GM20000 (cell line): ENCODE data around the gene TRIM47.
"Not testable (repeated sequence)": the region's sequence is repeated elsewhere in the genome, so short reads cannot be mapped to it uniquely, and the experiment has no call there.

Experiments
- DNase-seq: peaks from one replicate; pipeline ENCODE4 v3.0.0; 2012; ENCODE audit warnings: low spot score
- TF ChIP-seq, protein P1 (sequence below): IDR thresholded peaks from 2 replicates; pipeline ENCODE4 v1.5.1; 2012; ENCODE audit warnings: mild to moderate bottlenecking, control low read depth; ENCODE audit errors: extremely low read depth, missing control alignments

The TRIM47 gene

DNA sequence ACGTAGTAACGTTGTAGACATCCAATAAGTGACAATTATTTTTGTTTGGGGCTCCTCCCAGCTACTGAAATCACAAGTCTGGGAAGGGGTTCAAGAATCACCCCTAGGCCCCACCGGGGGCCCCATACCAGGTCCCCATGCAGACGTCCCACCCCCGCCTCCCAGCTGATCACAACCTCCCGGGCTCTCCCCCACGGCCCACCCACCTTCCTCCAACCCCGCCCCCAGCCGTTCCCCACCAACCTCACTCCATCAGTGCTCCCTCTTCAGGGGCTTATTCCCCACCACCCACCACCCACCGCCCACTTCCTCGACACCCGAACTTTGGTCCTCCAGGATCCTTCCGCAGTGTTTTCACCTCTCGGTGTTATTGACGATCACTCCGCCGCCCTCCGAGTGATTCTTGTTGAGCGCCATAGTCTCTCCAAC lies 23.5 kb downstream of the TRIM47 start:
- DNase-seq, result peak; percentile 36
- TF ChIP-seq, protein P1, sequence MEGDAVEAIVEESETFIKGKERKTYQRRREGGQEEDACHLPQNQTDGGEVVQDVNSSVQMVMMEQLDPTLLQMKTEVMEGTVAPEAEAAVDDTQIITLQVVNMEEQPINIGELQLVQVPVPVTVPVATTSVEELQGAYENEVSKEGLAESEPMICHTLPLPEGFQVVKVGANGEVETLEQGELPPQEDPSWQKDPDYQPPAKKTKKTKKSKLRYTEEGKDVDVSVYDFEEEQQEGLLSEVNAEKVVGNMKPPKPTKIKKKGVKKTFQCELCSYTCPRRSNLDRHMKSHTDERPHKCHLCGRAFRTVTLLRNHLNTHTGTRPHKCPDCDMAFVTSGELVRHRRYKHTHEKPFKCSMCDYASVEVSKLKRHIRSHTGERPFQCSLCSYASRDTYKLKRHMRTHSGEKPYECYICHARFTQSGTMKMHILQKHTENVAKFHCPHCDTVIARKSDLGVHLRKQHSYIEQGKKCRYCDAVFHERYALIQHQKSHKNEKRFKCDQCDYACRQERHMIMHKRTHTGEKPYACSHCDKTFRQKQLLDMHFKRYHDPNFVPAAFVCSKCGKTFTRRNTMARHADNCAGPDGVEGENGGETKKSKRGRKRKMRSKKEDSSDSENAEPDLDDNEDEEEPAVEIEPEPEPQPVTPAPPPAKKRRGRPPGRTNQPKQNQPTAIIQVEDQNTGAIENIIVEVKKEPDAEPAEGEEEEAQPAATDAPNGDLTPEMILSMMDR, result no peak

DNA sequence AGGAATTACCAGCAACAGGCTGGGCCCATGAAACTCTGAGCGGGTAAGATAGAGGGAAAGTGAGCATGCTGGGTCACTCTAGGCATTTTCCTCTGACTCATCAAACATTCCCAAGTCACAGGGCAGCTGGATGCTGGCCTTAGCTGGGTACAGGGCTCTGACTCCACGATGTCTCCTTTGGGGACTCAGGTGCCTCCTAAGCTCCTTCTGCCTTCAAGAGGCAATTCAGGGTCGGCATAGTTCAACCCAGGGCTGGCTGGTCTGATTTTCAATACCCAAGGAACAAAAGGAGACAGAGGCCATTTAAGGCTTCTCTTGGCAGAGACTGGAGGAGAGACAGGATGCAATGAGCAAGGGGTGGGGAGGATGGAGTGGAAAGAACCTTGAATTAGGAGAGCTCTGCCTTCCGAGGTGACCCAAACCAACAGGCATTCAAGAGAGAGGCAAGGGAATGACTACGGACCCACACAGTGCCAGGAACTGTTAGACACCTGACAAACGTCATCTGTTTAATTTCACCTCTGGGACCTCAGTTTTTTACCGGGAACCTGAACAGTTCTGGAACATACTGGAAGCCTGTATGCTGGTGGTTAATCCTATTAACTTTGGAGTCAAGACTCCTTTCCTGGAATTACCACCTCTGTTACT lies 24.2 kb downstream of the TRIM47 start:
- TF ChIP-seq, protein P1, result no peak
- DNase-seq, result no peak

DNA sequence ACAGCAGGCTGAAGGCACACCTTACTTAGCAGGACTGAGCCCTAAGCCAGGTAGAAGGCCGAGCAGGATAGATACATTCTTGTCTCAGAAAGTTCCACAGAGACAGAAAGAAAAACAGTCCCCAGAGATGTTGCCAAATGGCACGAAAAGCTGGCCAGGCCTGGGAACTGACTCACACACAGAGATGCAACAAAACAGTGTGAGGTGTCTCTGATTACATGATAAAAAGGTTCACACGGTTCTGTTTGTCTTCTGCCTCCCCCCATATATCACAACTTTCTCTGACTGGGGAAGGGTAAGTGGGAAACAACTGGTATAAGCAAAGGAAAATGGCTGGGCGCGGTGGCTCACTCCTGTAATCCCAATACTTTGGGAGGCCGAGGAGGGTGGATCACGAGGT lies 24.9 kb downstream of the TRIM47 start:
- no peak for DNase-seq
- TF ChIP-seq, protein P1, result no peak

DNA sequence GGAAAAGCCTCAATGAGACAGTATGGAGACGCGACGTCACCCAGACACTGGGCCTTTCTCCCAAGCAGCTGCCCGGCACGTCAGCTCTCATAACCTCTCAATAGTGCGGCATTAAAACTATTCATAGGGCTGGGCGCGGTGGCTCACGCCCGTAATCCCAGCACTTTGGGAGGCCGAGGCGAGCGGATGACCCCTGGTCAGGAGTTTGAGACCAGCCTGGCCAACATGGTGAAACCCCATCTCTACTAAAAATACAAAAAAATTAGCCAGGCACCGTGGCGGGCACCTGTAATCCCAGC lies 26.7 kb downstream of the TRIM47 start:
- DNase-seq, result not testable (repeated sequence)

DNA sequence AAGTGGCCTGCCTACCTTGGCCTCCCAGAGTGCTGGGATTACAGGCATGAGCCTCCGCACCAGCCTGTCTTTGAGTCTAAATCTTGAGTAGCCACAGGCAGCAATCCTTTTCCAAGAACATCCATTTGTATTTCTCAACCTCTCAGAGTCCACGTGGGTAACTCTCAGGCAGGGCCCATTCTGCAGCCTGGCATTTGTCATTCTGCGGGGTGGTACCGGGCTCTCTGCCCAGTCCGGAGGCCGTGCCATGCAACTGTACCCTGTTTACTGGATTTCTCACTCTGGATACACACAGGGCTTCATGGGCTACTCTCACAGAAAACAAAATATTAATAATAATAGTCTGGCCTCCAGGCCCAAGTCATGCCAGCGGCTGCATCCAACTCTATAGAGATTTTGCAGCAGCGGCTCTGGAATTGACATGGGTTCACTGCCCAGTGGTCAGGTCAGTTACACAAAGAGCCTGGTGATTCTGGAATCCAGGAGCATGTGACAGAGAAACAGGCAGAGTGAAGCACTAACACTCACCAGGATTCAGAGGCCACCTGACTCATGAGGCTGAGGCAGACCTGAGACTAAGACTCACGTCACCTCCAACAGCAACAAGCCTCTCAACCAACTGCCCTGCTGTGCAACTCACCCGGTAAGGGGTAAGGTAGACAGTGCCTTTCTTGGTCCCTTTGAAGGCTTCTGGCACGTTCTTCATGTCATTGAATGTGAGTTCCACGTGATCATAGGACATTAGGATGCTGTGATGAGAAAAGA lies 27.3 kb downstream of the TRIM47 start:
- no peak for DNase-seq
- TF ChIP-seq, protein P1, result no peak

DNA sequence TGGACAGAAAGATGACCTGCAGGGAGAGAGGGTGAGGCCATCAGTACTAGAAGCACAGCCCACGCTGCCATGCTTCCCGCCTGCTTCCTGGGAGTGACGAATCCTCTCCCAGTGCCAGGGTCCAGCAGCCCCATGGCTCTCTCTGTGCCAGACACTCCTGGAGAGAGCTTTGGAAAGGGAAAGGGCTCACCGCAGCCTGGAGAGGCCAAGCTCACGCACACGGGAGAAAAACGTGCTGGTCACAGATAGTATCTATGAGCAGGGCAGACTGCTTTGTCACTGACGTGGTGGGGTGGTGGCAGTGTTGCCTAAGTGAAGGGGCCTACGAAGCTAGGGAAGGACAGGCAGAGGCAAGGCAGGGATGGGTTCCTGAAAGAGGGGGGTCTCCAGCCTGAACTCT lies 28.7 kb downstream of the TRIM47 start:
- TF ChIP-seq, protein P1, result no peak
- DNase-seq, result no peak

DNA sequence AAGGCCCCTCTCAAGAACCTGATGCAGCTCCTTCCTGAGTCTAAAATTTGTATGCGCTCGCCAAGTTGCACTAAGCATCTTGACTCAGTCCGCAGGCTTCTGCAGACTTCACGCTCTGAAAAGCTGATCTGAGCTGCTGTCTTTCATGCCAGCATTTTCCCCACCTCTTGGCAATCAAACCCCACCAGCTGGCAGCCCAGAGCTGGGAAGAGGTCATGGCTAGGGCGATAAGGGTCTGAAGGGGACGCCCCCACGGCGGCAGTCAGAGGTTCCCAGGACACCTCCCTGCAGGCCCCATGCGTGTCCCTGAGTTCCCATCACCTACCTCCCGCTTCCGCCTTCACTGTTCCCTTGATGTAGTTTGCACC lies 29.1 kb downstream of the TRIM47 start:
- TF ChIP-seq, protein P1, result no peak
- DNase-seq, result no peak
